HG02885 (cell line): ENCODE results near the gene GRK3.
"Not testable (repeated sequence)": the region's sequence is repeated elsewhere in the genome, so short reads cannot be mapped to it uniquely, and the experiment has no call there.

Source experiments
- ATAC-seq: cut with Tn5 transposase; IDR thresholded peaks from one replicate; pipeline ENCODE4 v1.9.1; 2021; ENCODE audit warnings: mild to moderate bottlenecking; ENCODE audit not compliant: unreplicated experiment, poor library complexity

The GRK3 gene

GRCh38 chr22:25692397-25693267 lies 128.2 kb downstream of the GRK3 start:
- no peak for ATAC-seq

GRCh38 chr22:25693268-25693565 lies 128.7 kb downstream of the GRK3 start:
- no peak for ATAC-seq

- ATAC-seq: no peak
These were observed 129.9 kb downstream of the GRK3 start for GRCh38 chr22:25694196-25694907.

- no peak for ATAC-seq
These were observed 130.7 kb downstream of the GRK3 start for GRCh38 chr22:25695146-25695545.

- ATAC-seq: no peak
These were observed 132.3 kb downstream of the GRK3 start for GRCh38 chr22:25696763-25697162.

GRCh38 chr22:25697181-25697664 lies 132.7 kb downstream of the GRK3 start:
- ATAC-seq: no peak

GRCh38 chr22:25697978-25698377 lies 133.5 kb downstream of the GRK3 start:
- no peak for ATAC-seq

GRCh38 chr22:25698461-25698860 lies 134.0 kb downstream of the GRK3 start:
- ATAC-seq: no peak

- no peak for ATAC-seq
These were observed 134.5 kb downstream of the GRK3 start for GRCh38 chr22:25698978-25699377.

GRCh38 chr22:25701056-25701780 lies 136.7 kb downstream of the GRK3 start:
- no peak for ATAC-seq

- no peak for ATAC-seq
These were observed 137.6 kb downstream of the GRK3 start for GRCh38 chr22:25702040-25702439.

GRCh38 chr22:25702571-25703167 lies 138.2 kb downstream of the GRK3 start:
- ATAC-seq: no peak

- ATAC-seq: no peak
These were observed 140.2 kb downstream of the GRK3 start for GRCh38 chr22:25704701-25705100.

- no peak for ATAC-seq
These were observed 141.7 kb downstream of the GRK3 start for GRCh38 chr22:25706197-25706596.

- not testable (repeated sequence) for ATAC-seq
These were observed 144.0 kb downstream of the GRK3 start for GRCh38 chr22:25708430-25708829.

GRCh38 chr22:25709758-25710157 lies 145.3 kb downstream of the GRK3 start:
- no peak for ATAC-seq

- no peak for ATAC-seq
These were observed 146.0 kb downstream of the GRK3 start for GRCh38 chr22:25710501-25710900.

- ATAC-seq: no peak
These were observed 147.0 kb downstream of the GRK3 start for GRCh38 chr22:25711491-25711890.

- no peak for ATAC-seq
These were observed 148.4 kb downstream of the GRK3 start for GRCh38 chr22:25712661-25713400.

GRCh38 chr22:25714070-25714469 lies 149.6 kb downstream of the GRK3 start:
- no peak for ATAC-seq
